Head of caudate nucleus (tissue), 42 donors: ENCODE measurements around the gene CUBN.

Experiments
- DNase-seq, 42 donors: peaks; one replicate each; pipeline versions ENCODE4 v3.0.0 to v3.0.0-alpha.2; 2020 to 2021; ENCODE audit warnings: mixed read lengths in 7 of 42
- intact Hi-C: fragments of 100-400 bp; cut with DNase I; formaldehyde crosslinking; loops from one replicate; pipeline ENCODE4 v1.15.0; 2022

Gene CUBN

DNA sequence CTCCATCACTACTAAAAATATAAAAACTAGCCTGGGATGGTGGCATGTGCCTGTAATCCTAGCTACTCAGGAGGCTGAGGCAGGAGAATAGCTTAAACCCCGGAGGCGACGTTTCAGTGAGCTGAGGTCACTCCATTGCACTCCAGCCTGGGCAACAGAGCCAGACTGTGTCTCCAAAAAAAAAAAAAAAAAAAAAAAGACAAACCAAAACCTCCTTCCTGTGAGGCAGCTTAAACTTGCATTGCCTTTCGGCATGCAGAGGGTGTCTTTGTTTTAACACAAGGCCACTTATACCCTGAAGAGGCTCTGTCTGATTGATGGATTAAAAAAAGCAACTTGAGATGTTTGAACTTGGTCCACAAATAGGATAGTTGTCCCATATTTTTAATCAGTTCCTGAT lies 184.0 kb downstream of the CUBN start:
- intact Hi-C loops: no loop called here
- DNase-seq: no peak

DNA sequence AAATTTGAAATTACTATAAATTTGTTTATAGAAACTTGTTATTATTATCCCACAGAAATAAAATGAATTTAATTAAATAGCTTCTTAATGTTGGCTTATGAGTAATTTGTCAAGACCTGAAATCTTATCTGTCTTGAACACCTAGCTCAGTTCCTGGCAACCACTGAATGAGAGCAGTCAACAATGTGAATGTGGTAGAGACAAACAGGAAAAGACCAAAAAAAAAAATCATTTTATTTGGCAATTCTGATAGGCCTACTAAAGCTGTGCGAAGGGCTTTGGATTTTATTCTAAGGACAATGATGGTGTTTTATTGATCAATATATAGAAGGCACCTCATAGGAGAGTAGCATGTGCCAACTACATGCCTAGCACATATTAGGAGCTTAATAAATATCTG lies 184.6 kb downstream of the CUBN start:
- intact Hi-C loops: no loop called here
- DNase-seq: no peak

- intact Hi-C loops: no loop called here
- DNase-seq: no peak
These were observed 185.2 kb downstream of the CUBN start for GRCh38 chr10:16944402-16944801.

GRCh38 chr10:16943295-16944285 lies 186.0 kb downstream of the CUBN start:
- intact Hi-C loops: no loop called here
- no peak for DNase-seq

DNA sequence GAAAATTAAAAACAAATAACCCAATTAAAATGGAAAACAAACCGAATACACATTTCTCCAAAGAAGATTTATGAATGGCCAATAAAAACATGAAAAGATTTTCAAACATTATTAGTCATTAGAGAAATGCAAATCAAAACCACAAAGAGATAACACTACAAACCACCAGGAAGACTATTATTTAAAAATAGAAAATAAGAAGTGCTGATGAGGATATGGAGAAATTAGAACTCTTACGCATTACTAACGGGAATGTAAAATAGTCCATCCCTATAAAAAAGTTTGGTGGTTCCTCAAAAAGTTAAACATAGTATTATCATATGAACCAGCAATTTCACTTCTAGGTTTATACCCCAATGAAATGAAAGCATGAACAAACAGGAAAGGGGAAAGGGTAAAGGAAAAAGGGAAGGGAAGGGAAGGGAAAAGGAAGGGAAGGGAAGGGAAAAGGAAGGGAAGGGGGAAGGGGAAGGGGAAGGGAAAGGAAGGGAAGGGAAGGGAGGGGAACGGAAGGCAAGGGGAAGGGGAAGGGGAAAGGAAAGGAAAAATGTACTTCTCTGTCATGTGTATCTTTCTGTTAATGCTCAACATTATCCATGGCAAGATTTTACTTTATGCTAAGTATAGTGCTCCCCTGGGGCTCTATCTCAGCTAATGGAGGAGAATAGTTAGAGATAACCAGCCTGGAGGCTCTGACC lies 187.1 kb downstream of the CUBN start:
- DNase-seq: no peak
- intact Hi-C loops: no loop called here

DNA sequence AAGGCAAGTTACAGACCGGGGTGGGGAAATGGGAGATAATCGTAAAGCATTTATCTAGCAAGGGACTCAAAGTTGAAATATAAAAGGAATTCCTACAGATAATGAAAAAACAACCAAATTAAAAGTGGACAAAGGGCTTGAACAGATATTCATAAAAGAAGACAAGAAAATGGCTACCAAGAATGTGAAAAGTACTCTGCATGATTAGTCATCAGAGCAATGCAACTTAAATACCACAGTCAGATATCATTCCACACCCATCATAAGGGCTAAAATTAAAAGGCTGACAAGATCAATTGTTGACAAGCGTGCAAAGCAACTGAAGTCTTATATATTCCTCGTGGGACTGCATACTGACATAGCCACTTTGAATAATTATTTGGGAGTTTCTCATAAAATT lies 187.7 kb downstream of the CUBN start:
- no peak for DNase-seq
- intact Hi-C loops: no loop called here

GRCh38 chr10:16941067-16941466 lies 188.5 kb downstream of the CUBN start:
- intact Hi-C loops: no loop called here

GRCh38 chr10:16938952-16939351 lies 190.7 kb downstream of the CUBN start:
- intact Hi-C loops: no loop called here
- DNase-seq: no peak

More at GRCh38 chr10:16941067-16941466, 188.5 kb downstream of the CUBN start:
- no peak for DNase-seq

DNA sequence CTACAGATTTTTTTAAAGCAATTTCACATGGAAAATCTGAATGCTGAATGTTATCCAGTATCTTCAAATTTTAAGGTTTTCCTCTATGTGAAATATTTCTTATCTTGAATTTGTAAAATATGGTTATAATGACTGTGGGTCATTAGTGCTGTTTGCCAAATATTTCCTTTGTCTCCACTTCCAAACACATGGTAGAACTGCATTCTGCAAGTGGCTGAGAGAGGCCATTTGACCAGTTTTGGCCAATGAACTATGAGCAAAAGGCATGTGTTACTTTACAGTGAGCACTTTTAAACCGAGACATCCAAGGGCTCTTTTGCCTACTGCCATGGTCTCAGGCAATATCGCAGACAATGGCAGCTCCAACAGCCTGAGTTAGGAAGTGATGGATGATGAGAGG lies 195.2 kb downstream of the CUBN start:
- no peak for DNase-seq
- intact Hi-C loops: no loop called here

GRCh38 chr10:16933783-16934182 lies 195.8 kb downstream of the CUBN start:
- intact Hi-C loops: no loop called here
- no peak for DNase-seq

DNA sequence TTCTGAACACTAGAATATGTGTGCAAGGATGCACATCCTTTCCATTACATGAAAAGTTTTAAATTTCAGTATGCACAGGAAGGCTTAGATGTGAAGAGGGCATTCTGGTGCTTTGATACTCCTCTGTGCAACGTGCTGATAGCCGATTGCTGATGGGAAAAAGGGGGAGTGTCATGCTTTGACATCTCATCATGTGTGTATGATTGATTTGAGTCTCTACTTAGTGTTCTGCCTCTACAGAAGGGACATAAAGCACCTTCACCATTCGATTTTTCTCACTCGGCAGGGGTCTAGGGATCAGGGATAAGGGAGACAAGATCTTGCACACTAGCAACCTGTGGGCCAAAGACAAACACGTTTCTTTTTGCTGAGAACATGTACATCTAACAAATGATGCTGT lies 197.7 kb downstream of the CUBN start:
- no peak for DNase-seq
- intact Hi-C loops: no loop called here

GRCh38 chr10:16930540-16930939 lies 199.1 kb downstream of the CUBN start:
- intact Hi-C loops: no loop called here
- DNase-seq: no peak

GRCh38 chr10:16929069-16929468 lies 200.5 kb downstream of the CUBN start:
- DNase-seq: no peak
- intact Hi-C loops: no loop called here

GRCh38 chr10:16927546-16927945 lies 202.1 kb downstream of the CUBN start:
- no peak for DNase-seq
- intact Hi-C loops: no loop called here

DNA sequence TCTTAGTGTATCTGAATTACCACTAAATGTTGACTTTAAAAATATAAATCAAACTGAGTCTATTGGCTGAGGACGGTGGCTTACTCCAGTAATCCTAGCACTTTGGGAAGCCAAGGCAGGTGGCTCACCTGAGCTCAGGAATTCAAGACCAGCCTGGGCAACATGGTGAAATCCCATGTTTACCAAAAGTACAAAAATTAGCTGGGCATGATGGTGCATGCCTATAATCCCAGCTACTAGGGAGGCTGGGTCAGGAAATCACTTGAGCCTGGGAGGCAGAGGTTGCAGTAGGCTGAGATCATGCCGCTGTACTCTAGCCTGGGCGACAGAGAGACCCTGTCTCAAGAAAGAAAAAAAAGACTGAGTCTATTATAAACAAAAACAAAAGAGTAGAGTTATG lies 205.9 kb downstream of the CUBN start:
- DNase-seq: no peak
- intact Hi-C loops: no loop called here

GRCh38 chr10:16923309-16923708 lies 206.3 kb downstream of the CUBN start:
- no peak for DNase-seq
- intact Hi-C loops: no loop called here

- intact Hi-C loops: no loop called here
These were observed 210.3 kb downstream of the CUBN start for GRCh38 chr10:16919121-16919982.

DNA sequence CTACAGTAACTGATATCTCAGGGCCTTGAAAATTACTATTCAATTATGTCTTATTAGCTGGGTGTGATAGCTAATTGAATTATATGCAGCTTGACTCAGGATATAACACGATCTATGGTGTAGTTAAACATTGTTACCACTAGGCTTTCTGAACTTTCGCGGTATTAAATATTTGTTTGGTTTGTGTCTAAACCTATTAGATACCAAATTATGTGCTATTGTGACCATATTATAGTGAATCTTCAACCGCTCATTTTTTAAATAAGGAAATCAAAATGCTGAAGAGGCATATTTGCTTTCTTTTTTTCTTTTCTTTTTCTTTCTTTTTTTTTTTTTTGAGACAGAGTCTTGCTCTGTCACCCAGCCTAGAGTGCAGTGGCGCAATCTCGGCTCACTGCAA lies 213.1 kb downstream of the CUBN start:
- DNase-seq: no peak
- intact Hi-C loops: no loop called here

More at GRCh38 chr10:16919121-16919982, 210.3 kb downstream of the CUBN start:
- DNase-seq: no peak

DNA sequence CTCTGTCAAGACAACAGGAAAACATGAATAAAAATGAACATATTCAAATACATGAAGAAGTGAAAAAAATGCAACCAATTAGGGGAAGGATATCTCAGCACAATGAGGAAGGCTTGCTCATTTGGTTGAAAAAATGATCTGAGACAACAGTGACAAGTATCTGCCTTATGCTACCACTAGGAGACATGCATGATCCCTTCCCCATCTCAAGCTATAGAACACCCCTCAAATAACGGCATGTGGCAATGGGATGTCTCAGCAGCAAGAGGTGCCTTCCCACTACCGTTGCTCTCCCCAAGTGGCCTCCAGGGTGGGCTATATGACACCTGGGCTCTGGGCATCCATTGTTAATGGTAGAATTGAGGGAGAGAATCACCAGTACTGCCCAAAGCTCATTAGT lies 214.3 kb downstream of the CUBN start:
- intact Hi-C loops: no loop called here

DNA sequence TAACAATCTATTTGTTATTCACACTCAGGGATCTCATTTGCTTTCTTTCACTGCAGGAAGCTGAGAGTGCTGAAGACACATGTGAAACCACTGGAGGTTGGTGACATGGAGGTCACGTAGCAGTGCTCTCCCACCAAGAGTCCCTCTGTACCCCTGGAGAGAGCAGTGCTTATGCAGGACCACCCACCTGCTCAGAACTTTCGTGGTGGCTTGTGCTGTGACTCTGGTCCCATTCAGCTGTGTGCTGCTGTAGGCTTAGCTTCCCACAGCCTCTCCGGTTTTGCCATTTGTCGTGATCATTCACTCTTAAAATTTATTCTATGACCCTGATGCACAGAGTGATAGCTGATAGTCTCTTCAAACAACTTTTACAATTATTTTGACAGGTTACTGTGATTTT lies 216.3 kb downstream of the CUBN start:
- intact Hi-C loops: no loop called here
- no peak for DNase-seq

More for the DNA sequence above, 214.3 kb downstream of the CUBN start:
- DNase-seq: no peak
